Keratinocyte (primary cell): ENCODE data around the gene ATP7B. TPM values are rescaled to one million over a fixed set of nuclear protein-coding genes. Genes with fewer than 3 reads are reported as not detected.

Experiments
- DNase-seq: peaks from one replicate; pipeline ENCODE4 v3.0.0-alpha.2; 2011; ENCODE audit warnings: low read depth, missing footprints, low spot score
- FAIRE-seq: peaks from 2 replicates; lab custom pipeline; 2011; peaks lifted over from hg19 to GRCh38; lab: Jason Lieb, UNC
- H2AFZ ChIP-seq: 2 replicates; pipeline ENCODE4 v1.6.0; 2012; ENCODE audit warnings: low read length, control low read depth, inconsistent platforms; ENCODE audit not compliant: control insufficient read depth
- H3K27ac ChIP-seq: 2 replicates; pipeline ENCODE4 v1.5.1; 2011; ENCODE audit warnings: low read length; ENCODE audit not compliant: control insufficient read depth, insufficient read depth
- H3K27me3 ChIP-seq: 3 replicates; pipeline ENCODE4 v1.6.0; 2011; ENCODE audit warnings: low read length; ENCODE audit not compliant: control insufficient read depth, insufficient read depth; ENCODE audit errors: extremely low read depth
- H3K36me3 ChIP-seq, 2 experiments: 2 replicates in 1 of 2; 3 replicates in 1 of 2; pipeline ENCODE4 v1.5.1; 2011; ENCODE audit warnings: low read length in 2 of 2, mild to moderate bottlenecking in 1 of 2; ENCODE audit not compliant: control insufficient read depth in 2 of 2, insufficient read depth in 2 of 2; ENCODE audit errors: extremely low read depth in 1 of 2
- H3K4me1 ChIP-seq: 3 replicates; pipeline ENCODE4 v1.5.1; 2011; ENCODE audit warnings: low read length; ENCODE audit not compliant: control insufficient read depth, insufficient read depth; ENCODE audit errors: extremely low read depth
- H3K4me2 ChIP-seq: 3 replicates; pipeline ENCODE4 v1.6.0; 2011; ENCODE audit warnings: low read depth, low read length; ENCODE audit not compliant: control insufficient read depth, insufficient read depth; ENCODE audit errors: extremely low read depth
- H3K4me3 ChIP-seq, 3 experiments: fragments of 200-600 bp in 1 of 3; sonication (generic) in 1 of 3; 2 replicates in 2 of 3; 3 replicates in 1 of 3; pipeline ENCODE4 v1.5.1; 2011 to 2016; ENCODE audit warnings: low read length in 3 of 3, mild to moderate bottlenecking in 3 of 3, control low read depth in 2 of 3, inconsistent platforms in 1 of 3, low read depth in 1 of 3, mixed read lengths in 1 of 3, mixed run types in 1 of 3, moderate library complexity in 1 of 3; ENCODE audit not compliant: control insufficient read depth in 2 of 3, insufficient read depth in 2 of 3; ENCODE audit errors: extremely low read depth in 1 of 3
- H3K79me2 ChIP-seq: 2 replicates; pipeline ENCODE4 v1.6.0; 2012; ENCODE audit warnings: low read length; ENCODE audit not compliant: control insufficient read depth, insufficient read depth
- H3K9ac ChIP-seq: 3 replicates; pipeline ENCODE4 v1.6.0; 2011; ENCODE audit warnings: low read length; ENCODE audit not compliant: control insufficient read depth, insufficient read depth; ENCODE audit errors: extremely low read depth
- H3K9me1 ChIP-seq: 3 replicates; pipeline ENCODE4 v1.6.0; 2011; ENCODE audit warnings: low read length; ENCODE audit not compliant: control insufficient read depth, insufficient read depth; ENCODE audit errors: extremely low read depth
- H3K9me3 ChIP-seq: 2 replicates; pipeline ENCODE4 v1.5.1; 2012; ENCODE audit warnings: low read depth, low read length; ENCODE audit not compliant: control insufficient read depth
- H4K20me1 ChIP-seq: 3 replicates; pipeline ENCODE4 v1.6.0; 2011; ENCODE audit warnings: low read length; ENCODE audit not compliant: control insufficient read depth, insufficient read depth; ENCODE audit errors: extremely low read depth
- EZH2 ChIP-seq: IDR thresholded peaks from one replicate; pipeline ENCODE4 v1.6.1; 2012; ENCODE audit warnings: inconsistent platforms, mild to moderate bottlenecking, low read length, moderate library complexity
- dilution Hi-C: fragments of 300-500 bp; cut with MboI; formaldehyde crosslinking; loops from one replicate; pipeline ENCODE4 v1.7.0; 2020; ENCODE audit warnings: low sequenced_read_pairs; ENCODE audit not compliant: extremely low pct_ligation_motif_present
- polyA plus RNA-seq, 5 experiments: library from polyadenylated mRNA; depleted of rRNA in 3 of 5; stranded (reverse) in 3 of 5; stranded (forward) in 1 of 5; unstranded in 1 of 5; fragments of >200 nt; gene quantifications; 1 replicate in 1 of 5; 2 replicates in 3 of 5; 3 replicates in 1 of 5; pipeline versions ENCODE4 v1.2.1 to v1.2.3, GENCODE V29; 2011 to 2012; ENCODE audit warnings: missing spikeins in 2 of 5, low read depth in 1 of 5, low replicate concordance in 1 of 5
- TF ChIP-seq, protein P1 (sequence below), 3 experiments: IDR thresholded peaks in 1 of 3; conservative IDR thresholded peaks in 1 of 3; optimal IDR thresholded peaks in 1 of 3; 2 replicates in 2 of 3; 3 replicates in 1 of 3; pipeline versions ENCODE3 to v1.5.1; 2011; ENCODE audit warnings: low read length in 3 of 3, mild to moderate bottlenecking in 3 of 3, moderate library complexity in 2 of 3, control low read depth in 1 of 3, inconsistent platforms in 1 of 3; ENCODE audit not compliant: insufficient read depth in 2 of 3; ENCODE audit errors: extremely low read depth in 1 of 3

The ATP7B gene
- polyA plus RNA-seq, 1 donor (not counting 4 experiments of a cell fraction or from before 2014, with no cell fraction given): 5.2 TPM

DNA sequence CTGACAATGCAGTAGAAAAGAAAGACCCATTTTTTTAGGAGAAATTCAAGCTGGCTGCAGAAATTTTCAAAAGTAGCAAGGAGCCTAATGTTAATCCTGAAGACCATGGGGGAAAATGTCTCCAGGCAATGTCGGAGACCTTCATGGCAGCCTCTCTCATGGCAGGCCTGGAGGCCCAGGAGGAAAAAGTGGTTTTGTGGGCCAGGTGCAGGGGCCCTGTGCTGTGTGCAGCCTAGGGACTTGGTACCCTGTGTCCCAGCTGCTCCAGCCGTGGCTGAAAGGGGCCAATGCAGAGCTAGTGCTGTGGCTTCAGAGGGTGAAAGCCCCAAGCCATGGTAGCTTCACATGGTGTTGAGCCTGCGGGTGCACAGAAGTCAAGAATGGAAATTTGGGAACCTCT, 5.0 kb upstream of the ATP7B start:
- H3K9me3 ChIP-seq: no peaks in the 10 kb centered on the region
- no peak for DNase-seq
- H3K36me3 ChIP-seq: no peaks in the 10 kb centered on the region
- FAIRE-seq: no peak
- no peak overlapping the region for H2AFZ ChIP-seq
- peaks cover 3% of the 10 kb centered on the region for H3K27me3 ChIP-seq
- peaks cover 3% of the 10 kb centered on the region for H4K20me1 ChIP-seq
- peaks cover 46% of the 10 kb centered on the region for H3K79me2 ChIP-seq
- no peak overlapping the region for H3K27ac ChIP-seq
- TF ChIP-seq, protein P1, sequence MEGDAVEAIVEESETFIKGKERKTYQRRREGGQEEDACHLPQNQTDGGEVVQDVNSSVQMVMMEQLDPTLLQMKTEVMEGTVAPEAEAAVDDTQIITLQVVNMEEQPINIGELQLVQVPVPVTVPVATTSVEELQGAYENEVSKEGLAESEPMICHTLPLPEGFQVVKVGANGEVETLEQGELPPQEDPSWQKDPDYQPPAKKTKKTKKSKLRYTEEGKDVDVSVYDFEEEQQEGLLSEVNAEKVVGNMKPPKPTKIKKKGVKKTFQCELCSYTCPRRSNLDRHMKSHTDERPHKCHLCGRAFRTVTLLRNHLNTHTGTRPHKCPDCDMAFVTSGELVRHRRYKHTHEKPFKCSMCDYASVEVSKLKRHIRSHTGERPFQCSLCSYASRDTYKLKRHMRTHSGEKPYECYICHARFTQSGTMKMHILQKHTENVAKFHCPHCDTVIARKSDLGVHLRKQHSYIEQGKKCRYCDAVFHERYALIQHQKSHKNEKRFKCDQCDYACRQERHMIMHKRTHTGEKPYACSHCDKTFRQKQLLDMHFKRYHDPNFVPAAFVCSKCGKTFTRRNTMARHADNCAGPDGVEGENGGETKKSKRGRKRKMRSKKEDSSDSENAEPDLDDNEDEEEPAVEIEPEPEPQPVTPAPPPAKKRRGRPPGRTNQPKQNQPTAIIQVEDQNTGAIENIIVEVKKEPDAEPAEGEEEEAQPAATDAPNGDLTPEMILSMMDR (optimal IDR thresholded peaks at IDR 0.05 in 1 of 3, IDR thresholded peaks at IDR 0.05 in 1 of 3, conservative IDR thresholded peaks at IDR 0.05 in 1 of 3; ENCODE audit: extremely low read depth in 1 of 3, insufficient read depth in 2 of 3, low read length in 3 of 3): no peak
- TF ChIP-seq EZH2: no peak
- dilution Hi-C loops: no loop called here
- H3K4me1 ChIP-seq: peaks cover 9% of the 10 kb centered on the region
- no peak overlapping the region for H3K4me2 ChIP-seq
- no peak overlapping the region for H3K4me3 ChIP-seq
- H3K9me1 ChIP-seq: no peaks in the 10 kb centered on the region
- no peak overlapping the region for H3K9ac ChIP-seq

DNA sequence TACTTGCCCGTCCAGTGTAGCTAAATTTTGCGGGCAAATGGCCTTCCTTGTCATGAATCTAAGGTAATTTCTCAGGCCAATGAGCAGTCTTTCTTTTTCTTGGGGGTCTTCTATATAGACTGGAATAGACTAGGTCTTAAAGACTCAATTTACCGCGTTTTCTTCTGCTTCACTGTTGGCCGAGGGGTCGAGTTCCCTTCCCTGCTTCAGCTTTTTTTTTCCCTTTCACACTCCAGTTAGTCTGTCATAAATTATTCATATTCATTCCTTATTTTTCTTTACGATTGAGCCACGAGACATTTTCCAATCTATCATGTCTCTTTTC, 1.2 kb upstream of the ATP7B start:
- Histone ChIP-seq H3K4me2 (peak overlapping the region; percentile 88), H3K9ac (peak overlapping the region; percentile 83), H3K79me2 (peaks cover 44% of the 10 kb centered on the region), H4K20me1 (peaks cover 3% of the 10 kb centered on the region), H2AFZ (peak overlapping the region; percentile 73), H3K27ac (peak overlapping the region; percentile 78), H3K9me1 (no peaks in the 10 kb centered on the region), H3K4me1 (peaks cover 14% of the 10 kb centered on the region), H3K4me3 (peak overlapping the region; percentile 61 to 77 (median 64)), H3K9me3 (no peaks in the 10 kb centered on the region), H3K36me3 (no peaks in the 10 kb centered on the region), H3K27me3 (peaks cover 10% of the 10 kb centered on the region)
- FAIRE-seq: no peak
- TF ChIP-seq EZH2: no peak
- TF ChIP-seq, protein P1 (optimal IDR thresholded peaks at IDR 0.05 in 1 of 3, IDR thresholded peaks at IDR 0.05 in 1 of 3, conservative IDR thresholded peaks at IDR 0.05 in 1 of 3; ENCODE audit: extremely low read depth in 1 of 3, insufficient read depth in 2 of 3, low read length in 3 of 3): no peak
- no peak for DNase-seq
- dilution Hi-C loops: no loop called here
